GM19397 (cell line): ENCODE results near the gene TRIM44.
"Not testable (repeated sequence)": the region's sequence is repeated elsewhere in the genome, so short reads cannot be mapped to it uniquely, and the experiment has no call there.

ENCODE experiments used
- ATAC-seq: cut with Tn5 transposase; IDR thresholded peaks from one replicate; pipeline ENCODE4 v1.9.1; 2021; ENCODE audit warnings: mild to moderate bottlenecking, moderate library complexity; ENCODE audit not compliant: unreplicated experiment

Gene TRIM44

GRCh38 chr11:35846874-35847273, 184.3 kb downstream of the TRIM44 start:
- no peak for ATAC-seq

DNA sequence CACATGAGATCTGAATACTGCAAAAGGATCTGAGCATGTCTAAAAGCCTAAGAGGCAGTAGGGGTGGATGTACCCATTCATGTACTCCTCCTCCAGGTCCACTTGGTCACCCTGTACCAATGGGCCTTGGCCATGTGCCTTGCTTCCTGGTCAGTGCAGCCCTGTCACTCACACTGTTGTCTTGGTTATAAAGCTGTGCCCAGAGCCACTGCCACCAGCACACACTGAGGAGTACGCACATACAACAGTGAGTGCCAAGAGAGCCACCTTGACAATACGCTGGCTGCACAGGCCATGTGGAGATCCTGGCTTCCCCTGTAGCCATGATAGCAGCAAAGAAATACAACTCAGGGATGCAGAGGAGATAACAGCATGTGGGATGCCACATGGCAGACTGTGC, 184.9 kb downstream of the TRIM44 start:
- ATAC-seq, result no peak

- ATAC-seq, result no peak
These were observed 186.0 kb downstream of the TRIM44 start for GRCh38 chr11:35848616-35849015.

GRCh38 chr11:35850191-35850590, 187.6 kb downstream of the TRIM44 start:
- no peak for ATAC-seq

- ATAC-seq, result no peak
These were observed 188.8 kb downstream of the TRIM44 start for GRCh38 chr11:35851342-35851741.

DNA sequence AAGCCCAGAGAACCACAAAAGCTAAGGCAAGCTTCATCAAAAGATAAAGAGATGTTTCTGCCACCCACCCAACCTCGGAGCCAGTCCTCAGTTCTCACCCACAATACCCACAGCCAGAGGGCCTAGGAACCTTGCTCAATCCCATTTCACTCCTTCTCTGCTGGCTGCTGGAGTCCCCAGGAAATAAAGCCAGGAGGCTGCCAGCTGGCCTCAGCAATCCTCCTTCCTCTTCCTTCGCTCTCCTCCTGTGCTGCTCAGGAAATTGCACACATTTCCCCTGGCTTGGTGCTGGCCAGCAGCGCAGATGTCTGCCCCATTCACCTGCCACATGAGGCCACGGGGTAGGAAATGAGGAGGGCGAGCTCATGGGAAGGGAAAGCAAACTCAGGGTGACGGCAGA, 189.5 kb downstream of the TRIM44 start:
- no peak for ATAC-seq

GRCh38 chr11:35853971-35854370, 191.4 kb downstream of the TRIM44 start:
- ATAC-seq, result no peak

GRCh38 chr11:35855671-35856070, 193.1 kb downstream of the TRIM44 start:
- ATAC-seq, result no peak

DNA sequence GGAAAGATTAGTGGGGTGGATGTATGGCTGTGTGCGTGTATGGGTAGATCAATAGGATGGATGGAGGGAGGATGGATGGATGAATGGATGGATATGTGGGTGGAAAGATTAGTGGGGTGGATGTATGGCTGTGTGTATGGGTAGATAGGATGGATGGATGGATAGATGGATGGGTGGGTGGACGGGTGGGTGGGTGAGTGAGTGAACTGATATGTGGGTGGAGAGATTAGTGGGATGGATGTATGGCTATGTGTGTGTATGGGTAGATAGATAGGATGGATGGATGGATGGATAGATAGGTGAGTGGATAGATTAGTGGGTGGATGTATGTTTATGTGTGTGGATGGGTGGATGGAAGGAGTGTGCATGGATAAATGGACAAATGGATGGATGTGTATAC, 193.7 kb downstream of the TRIM44 start:
- ATAC-seq, result no peak

- ATAC-seq, result no peak
These were observed 194.2 kb downstream of the TRIM44 start for GRCh38 chr11:35856756-35857155.

GRCh38 chr11:35857922-35858321, 195.3 kb downstream of the TRIM44 start:
- no peak for ATAC-seq

GRCh38 chr11:35859301-35859700, 196.7 kb downstream of the TRIM44 start:
- no peak for ATAC-seq

GRCh38 chr11:35860194-35860593, 197.6 kb downstream of the TRIM44 start:
- ATAC-seq, result not testable (repeated sequence)

DNA sequence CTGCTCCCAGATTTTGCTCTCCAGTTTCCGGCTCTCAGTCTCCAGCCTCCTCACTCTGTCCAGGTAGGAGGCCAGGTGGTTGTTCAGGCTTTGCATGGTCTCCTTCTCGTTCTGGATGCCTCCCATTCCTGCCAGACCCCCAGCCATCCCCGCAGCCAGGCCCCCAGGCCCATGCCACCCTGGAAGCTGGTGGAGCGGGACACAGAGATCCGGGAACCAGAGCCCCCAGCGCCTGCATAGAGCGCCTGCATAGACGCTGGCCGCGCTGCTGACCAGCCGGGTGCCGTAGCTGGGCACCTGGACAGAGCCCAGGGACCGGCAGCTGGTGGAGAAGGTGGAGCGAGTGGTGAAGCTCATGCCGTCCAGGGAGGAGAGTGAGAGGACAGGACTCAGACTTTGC, 198.6 kb downstream of the TRIM44 start:
- no peak for ATAC-seq

- no peak for ATAC-seq
These were observed 200.1 kb downstream of the TRIM44 start for GRCh38 chr11:35862666-35863065.

- ATAC-seq, result no peak
These were observed 201.6 kb downstream of the TRIM44 start for GRCh38 chr11:35864131-35864530.

DNA sequence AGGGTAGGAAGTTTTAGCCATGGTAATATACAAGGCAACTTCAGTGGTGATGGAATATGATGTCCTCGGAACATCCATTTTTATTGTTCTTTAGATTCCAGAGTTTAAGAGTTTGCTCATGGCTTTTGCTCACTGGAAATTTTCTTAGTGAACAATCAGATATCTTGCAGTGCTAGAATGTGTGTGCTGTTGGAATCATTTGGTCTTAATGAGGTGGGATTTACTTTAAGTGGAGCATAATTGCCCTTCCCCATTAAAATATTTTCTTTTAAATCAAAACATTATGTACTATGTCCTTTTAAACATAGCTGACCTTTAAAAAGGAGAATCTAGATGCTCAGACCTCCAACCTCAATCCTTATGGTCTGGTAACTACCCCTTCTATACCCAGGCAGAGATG, 204.0 kb downstream of the TRIM44 start:
- no peak for ATAC-seq
